Fibroblast of skin of right biceps (primary cell): Measurements from ENCODE around the gene E2F1.

Experiments
- DNase-seq: peaks from one replicate; pipeline ENCODE4 v3.0.0-alpha.2; 2013

The E2F1 gene

GRCh38 chr20:33686100-33686983, at the start of gene E2F1:
Gene E2F1 (minus strand): TSS chr20:33686385. CDS start chr20:33686264, 121 bp downstream.
- DNase-seq: peak; percentile 95

- peak; percentile 76 for DNase-seq
Measured at GRCh38 chr20:33733654-33734576, 47.7 kb upstream of the E2F1 start.

GRCh38 chr20:33732166-33732970, 46.2 kb upstream of the E2F1 start:
- no peak for DNase-seq

- peak; percentile 89 for DNase-seq
Measured at GRCh38 chr20:33731693-33732165, 45.5 kb upstream of the E2F1 start, which contains the start of gene ZNF341. Gene ZNF341 (plus strand): TSS chr20:33731996. CDS start chr20:33732022, 26 bp downstream.

GRCh38 chr20:33730946-33731692, 44.9 kb upstream of the E2F1 start:
- no peak for DNase-seq

GRCh38 chr20:33729101-33729500, 42.9 kb upstream of the E2F1 start:
- DNase-seq: no peak

GRCh38 chr20:33728463-33728862, 42.3 kb upstream of the E2F1 start:
- DNase-seq: no peak

GRCh38 chr20:33727806-33728205, 41.6 kb upstream of the E2F1 start:
- DNase-seq: no peak

GRCh38 chr20:33727115-33727479, 40.9 kb upstream of the E2F1 start:
- no peak for DNase-seq

- no peak for DNase-seq
Measured at GRCh38 chr20:33725607-33726264, 39.6 kb upstream of the E2F1 start.

- DNase-seq: no peak
Measured at GRCh38 chr20:33724439-33725094, 38.4 kb upstream of the E2F1 start.

- DNase-seq: no peak
Measured at GRCh38 chr20:33721391-33722140, 35.4 kb upstream of the E2F1 start.

GRCh38 chr20:33719989-33720709, 34.0 kb upstream of the E2F1 start, which contains the start of gene PXMP4:
Gene PXMP4 (minus strand): TSS chr20:33720310. CDS start chr20:33720207, 103 bp downstream.
- DNase-seq: peak; percentile 99

- DNase-seq: peak; percentile 15
Measured at GRCh38 chr20:33719277-33719988, 33.2 kb upstream of the E2F1 start.

GRCh38 chr20:33716498-33716897, 30.3 kb upstream of the E2F1 start:
- no peak for DNase-seq

GRCh38 chr20:33713865-33714367, 27.7 kb upstream of the E2F1 start:
- no peak for DNase-seq

- DNase-seq: no peak
Measured at GRCh38 chr20:33711446-33711738, 25.2 kb upstream of the E2F1 start.

- no peak for DNase-seq
Measured at GRCh38 chr20:33710681-33711445, 24.7 kb upstream of the E2F1 start.
